GM19025 (cell line): Measurements from ENCODE around the gene SAMHD1.
"Not testable (repeated sequence)": the region's sequence is repeated elsewhere in the genome, so short reads cannot be mapped to it uniquely, and the experiment has no call there.

Source experiments
- ATAC-seq: cut with Tn5 transposase; IDR thresholded peaks from one replicate; pipeline ENCODE4 v1.9.1; 2021; ENCODE audit warnings: mild to moderate bottlenecking, low read depth, moderate library complexity; ENCODE audit not compliant: unreplicated experiment

SAMHD1 gene

DNA sequence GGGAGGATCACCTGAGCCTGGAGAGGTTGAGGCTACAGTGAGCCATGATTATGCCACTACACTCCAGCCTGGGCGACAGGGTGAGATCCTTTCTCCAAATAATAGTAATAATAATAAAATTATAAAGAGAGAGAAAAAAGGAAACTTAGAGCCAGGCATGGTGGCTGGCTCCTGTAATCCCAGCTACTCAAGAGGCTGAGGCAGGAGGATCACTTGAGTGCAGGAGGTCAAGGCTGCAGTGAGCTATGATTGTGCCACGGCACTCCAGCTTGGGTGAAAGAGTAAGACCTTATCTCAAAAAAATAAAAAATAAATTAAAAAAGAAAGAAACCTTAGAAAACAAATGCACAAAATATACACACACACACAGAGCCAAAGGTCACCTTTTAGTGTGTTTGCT is 5.2 kb upstream of the SAMHD1 start:
- no peak for ATAC-seq

DNA sequence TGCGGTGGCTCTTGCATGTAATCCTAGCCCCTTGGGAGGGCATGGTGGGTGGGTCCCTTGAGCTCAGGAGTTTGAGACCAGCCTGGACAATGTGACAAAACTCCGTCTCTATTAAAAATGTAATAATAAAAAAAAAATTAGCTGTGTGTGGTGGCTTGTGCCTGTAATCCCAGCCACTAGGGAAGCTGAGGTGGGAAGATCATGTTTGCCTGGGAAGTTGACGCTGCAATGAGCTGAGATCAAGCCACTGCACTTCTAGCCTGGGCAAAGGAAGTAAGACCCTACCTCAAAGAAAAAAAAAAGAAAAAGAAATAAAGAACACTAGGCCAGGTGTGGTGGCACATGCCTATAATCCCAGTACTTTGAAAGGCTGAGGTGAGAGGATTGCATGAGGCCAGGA is 4.5 kb upstream of the SAMHD1 start:
- ATAC-seq: no peak

- ATAC-seq: no peak
Measured at GRCh38 chr20:36951979-36952738, 651 bp upstream of the SAMHD1 start.

- ATAC-seq: peak; percentile 1
Measured at GRCh38 chr20:36950414-36951197, 902 bp downstream of the SAMHD1 start.

GRCh38 chr20:36941401-36941835 is 10.1 kb downstream of the SAMHD1 start:
- ATAC-seq: no peak

DNA sequence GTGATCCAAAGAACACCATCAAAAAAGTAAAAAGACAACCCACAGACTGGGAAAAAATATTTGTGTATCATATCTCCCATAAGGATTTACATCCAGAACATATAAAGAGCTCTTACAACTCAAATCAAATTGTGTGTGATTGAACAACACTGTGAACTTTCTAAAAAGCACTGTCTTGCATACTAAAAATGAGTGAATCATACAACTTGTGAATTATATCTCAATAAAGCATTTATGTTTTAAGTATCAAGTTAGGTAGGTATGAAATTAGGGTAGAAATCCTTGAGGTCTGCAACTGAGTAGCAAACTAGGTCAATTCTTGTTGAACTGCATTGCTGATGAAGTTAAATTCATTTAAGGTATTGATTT is 14.1 kb downstream of the SAMHD1 start:
- no peak for ATAC-seq

GRCh38 chr20:36936761-36937401 is 14.6 kb downstream of the SAMHD1 start:
- not testable (repeated sequence) for ATAC-seq

- ATAC-seq: no peak
Measured at GRCh38 chr20:36936341-36936740, 15.2 kb downstream of the SAMHD1 start.

- ATAC-seq: not testable (repeated sequence)
Measured at GRCh38 chr20:36933571-36933970, 17.9 kb downstream of the SAMHD1 start.

DNA sequence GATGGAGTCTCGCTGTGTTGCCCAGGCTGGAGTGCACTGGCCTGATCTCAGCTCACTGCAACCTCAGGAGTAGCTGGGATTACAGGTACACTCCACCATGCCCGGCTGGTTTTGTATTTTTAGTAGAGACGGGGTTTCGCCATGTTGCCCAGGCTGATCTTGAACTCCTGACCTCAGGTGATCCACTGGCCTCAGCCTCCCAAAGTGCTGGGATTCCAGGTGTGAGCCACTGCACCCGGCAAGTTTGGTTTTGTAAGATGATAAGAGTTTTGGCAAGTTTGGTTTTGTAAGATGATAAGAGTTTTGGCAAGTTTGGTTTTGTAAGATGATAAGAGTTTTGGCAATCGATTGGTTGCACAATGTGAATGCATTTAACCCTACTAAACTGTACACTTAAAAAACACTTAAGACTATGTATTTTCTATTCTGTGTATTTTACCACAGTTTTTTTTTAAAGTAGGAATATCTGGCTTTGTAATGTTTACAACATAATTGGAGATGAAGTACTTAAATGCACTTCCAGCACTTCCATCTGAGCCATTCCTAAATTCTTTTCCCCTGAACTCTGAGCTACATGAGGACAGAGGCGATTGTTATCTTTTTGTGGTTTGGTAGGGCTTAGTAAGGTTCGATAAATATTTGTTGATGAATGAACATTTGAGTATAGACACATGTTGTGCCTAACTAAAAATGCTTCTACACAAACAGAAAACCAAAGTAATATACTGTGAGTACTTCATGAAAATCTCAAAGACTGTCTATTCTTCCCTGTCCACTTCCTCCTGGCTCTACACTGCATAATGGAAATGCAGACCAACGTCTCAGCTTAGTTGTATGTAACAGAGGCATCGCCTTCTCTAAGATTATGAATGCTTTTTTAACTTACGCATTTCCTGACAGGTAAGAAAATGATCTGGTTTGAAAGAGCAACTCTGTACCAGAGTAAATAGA is 18.8 kb downstream of the SAMHD1 start:
- no peak for ATAC-seq

GRCh38 chr20:36932067-36932466 is 19.4 kb downstream of the SAMHD1 start:
- ATAC-seq: not testable (repeated sequence)

DNA sequence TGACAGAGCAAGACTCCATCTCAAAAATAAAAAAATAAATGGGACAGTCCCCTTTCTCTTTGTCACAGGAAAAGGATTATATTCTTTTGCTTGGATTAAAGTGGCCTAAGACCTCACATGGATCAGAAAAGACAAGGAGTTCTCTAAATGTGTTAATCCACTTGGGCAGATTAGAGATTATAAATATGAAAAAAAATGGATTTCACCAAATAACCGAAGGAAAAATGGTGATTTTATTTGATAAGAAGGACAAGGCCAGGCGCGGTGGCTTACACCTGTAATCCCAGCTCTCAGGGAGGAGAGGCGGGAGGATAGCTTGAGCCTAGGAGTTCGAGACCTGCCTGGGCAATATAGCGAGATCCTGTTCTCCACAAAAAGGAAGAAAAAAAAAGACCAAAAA is 21.8 kb downstream of the SAMHD1 start:
- no peak for ATAC-seq

DNA sequence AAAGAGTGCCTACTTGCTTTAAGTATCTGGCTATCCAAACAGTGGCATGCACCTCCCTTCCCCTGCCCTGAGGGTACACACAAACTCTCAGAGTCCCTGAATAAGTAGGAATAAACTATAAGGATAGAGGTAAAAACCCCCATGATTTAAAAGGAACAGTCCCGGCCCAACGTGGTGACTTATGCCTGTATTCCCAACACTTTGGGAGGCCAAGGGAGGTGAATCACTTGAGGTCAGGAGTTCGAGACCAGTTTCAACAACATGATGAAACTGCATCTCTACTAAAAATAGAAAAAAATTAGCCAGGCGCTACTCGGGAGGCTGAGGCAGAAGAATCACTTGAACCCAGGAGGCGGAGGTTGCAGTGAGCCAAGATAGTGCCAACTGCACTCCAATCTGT is 22.2 kb downstream of the SAMHD1 start:
- no peak for ATAC-seq

DNA sequence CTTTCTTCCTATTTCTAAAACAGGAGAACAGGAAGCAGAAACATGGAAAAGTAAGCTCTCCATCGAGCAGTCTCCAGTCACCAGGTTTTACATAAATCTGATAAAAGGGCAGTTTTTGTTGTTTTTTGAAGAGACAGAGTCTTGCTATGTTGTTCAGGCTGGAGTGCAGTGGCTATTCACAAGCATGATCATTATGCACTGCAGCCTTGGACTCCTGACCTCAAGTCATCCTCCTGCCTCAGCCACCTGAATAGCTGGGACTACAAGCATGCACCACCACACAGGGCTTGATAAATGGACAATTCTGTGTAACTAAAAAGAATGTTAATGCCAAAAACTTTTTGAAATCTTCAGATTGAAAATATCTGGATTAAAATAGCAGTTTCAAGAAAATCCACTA is 23.8 kb downstream of the SAMHD1 start:
- no peak for ATAC-seq

GRCh38 chr20:36926653-36927200 is 24.8 kb downstream of the SAMHD1 start:
- ATAC-seq: no peak

- no peak for ATAC-seq
Measured at GRCh38 chr20:36925234-36925633, 26.3 kb downstream of the SAMHD1 start.

- ATAC-seq: no peak
Measured at GRCh38 chr20:36924167-36925045, 27.1 kb downstream of the SAMHD1 start.

GRCh38 chr20:36920334-36920730 is 31.2 kb downstream of the SAMHD1 start:
- ATAC-seq: no peak

DNA sequence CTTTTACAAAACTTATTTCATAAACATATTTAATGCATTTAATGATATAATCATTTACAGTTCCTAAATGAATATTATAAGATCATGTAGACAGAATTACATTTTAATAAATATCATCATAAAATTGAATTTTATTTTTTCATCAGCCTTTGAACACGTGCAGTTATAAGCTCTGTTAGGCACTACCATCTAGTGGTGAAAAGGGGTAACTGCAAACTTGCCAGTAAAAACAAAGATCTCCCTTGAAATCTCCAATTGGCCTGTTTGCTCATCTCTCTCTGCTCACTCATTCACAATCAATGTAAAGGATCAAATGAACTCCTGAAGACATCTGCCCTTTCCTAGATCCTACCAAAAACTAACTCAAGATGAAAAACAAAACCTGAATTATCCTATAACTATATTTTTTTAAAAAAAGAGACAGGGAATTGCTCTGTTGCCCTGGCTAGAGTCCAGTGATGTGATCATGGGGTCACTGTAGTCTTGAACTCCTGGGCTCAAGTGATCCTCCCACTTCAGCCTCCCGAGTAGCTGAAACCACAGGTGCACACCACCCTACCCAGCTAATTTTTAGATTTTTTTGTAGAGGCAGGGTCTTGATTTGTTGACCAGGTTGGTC is 31.7 kb downstream of the SAMHD1 start:
- ATAC-seq: no peak
